Measurements from ENCODE around the gene SIGMAR1.

GRCh38 chr9:34648673-34649072, 11.1 kb upstream of the SIGMAR1 start:
- TF ChIP-seq CTCF (IDR thresholded peaks at IDR 0.05; ENCODE audit: insufficient read depth, low read length, poor library complexity, severe bottlenecking), result no peak
- no peak for TF ChIP-seq EZH2phosphoT487 (conservative IDR thresholded peaks at IDR 0.05; ENCODE audit: low read length)

Measured in SU-DHL-6 (cell line).